Measurements from ENCODE around the gene WNT3.
"Not testable (repeated sequence)": the region's sequence is repeated elsewhere in the genome, so short reads cannot be mapped to it uniquely, and the experiment has no call there.

Gene WNT3

GRCh38 chr17:46813920-46814319 lies 4.6 kb downstream of the WNT3 start:
- DNase-seq (ENCODE audit: low spot score), result no peak

DNA sequence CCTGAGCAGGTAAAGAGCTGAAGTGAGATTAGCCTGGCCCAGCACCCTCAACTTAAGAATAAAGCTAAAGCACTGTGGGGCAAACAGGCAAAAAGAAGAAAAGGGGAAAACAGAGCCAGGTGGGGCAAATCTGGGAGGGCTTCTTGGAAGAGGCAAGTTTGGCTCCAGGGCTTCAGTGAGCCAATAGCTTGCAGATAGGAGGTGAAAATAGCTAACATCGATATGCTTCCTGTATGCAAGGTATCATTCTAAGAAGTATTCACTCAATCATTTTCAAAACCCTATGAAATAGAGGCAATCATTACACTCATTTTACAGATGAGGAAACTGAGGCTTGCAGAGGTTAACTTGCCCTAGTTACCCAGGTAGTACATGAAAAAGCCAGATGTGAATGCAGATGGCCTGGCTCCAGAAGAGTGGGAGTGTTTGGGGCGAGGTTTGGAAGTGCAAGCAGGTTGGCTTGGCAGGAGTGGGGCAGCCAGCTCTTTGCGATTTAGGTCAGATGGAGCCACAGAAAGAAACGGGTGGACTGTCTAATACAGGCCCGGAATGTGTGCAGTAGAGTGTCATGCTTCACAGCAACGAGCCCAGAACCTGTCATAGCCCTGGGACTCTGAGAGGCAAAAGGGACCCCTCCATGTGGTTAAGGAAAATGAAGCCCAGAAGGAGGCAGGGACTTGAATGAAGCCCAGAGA lies 5.7 kb downstream of the WNT3 start:
- no peak for DNase-seq (ENCODE audit: low spot score)

DNA sequence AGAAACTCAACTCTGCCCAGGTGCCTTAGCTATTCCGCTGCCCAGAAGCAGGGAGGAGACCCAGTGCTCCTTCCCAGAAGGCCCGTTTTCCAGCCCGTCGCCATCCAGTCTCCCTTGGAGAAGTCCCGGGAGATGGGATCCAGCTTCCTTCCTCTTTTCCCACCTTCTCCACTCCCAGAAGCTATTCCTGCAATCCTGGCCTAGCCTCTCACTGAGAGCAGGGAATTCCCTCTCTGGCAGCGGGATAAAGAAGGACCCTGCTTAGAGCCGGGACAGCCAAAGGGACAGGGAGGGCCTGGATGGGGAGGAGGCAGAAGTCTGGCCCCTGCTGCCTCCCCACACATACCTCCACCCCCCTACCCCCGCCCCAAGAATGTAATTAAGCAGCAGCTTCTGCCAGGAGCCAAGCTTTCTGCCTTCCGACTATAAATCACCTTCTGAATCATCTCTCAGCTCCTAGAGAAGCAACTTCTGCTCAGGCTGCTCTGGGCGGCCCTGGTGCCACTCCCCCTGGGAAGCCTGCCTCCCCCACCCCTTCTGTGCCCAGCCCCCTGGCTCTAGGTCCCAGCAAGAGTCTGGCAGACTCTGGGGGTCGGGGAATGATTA lies 6.4 kb downstream of the WNT3 start:
- DNase-seq (ENCODE audit: low spot score), result no peak

GRCh38 chr17:46810837-46811236 lies 7.7 kb downstream of the WNT3 start:
- DNase-seq (ENCODE audit: low spot score), result no peak

GRCh38 chr17:46809110-46809571 lies 9.4 kb downstream of the WNT3 start:
- no peak for DNase-seq (ENCODE audit: low spot score)

GRCh38 chr17:46805771-46806170 lies 12.7 kb downstream of the WNT3 start:
- DNase-seq (ENCODE audit: low spot score), result no peak

DNA sequence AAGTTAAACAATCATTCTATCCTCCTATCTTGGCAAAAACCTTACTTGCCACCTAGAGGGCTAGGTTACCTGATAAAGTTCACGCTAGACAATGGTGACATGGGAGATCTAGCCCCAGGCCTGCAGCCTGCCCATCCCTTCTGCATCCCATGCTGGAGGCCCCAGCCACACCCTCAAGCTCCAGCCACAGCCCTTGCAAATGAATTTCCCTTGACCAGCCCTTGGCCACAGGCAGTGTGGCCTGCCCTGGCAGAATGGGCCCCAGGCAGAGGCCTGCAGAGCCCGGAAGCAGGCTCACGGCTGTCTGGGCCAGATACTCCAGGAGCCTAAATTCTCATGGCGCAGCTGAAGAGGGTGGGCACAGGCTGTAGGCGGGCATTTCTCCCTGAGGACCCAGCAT lies 14.9 kb downstream of the WNT3 start:
- no peak for DNase-seq (ENCODE audit: low spot score)

- DNase-seq (ENCODE audit: low spot score), result no peak
Observed at GRCh38 chr17:46802800-46803199, 15.7 kb downstream of the WNT3 start.

- DNase-seq (ENCODE audit: low spot score), result no peak
Observed at GRCh38 chr17:46800573-46800972, 17.9 kb downstream of the WNT3 start.

GRCh38 chr17:46796956-46797530 lies 21.4 kb downstream of the WNT3 start:
- DNase-seq (ENCODE audit: low spot score), result no peak

DNA sequence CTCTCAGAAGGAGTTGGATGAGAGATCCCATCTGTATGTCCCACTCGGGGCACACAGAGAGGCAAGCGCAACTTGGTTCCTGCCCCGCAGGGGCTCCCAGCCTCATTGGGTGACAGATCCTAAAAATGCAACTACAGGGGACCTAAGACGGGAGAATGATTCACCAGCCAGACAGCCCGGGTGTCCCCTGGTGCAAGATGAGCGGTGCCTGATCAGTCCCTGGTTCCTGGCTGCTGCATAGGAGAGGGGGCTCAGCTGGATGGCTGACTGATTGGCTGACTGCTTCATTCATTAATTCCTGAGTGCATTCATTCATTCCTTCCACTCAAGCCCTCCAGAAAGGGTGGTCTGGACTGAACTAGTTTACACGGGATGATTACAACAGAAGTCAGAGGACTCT lies 22.0 kb downstream of the WNT3 start:
- no peak for DNase-seq (ENCODE audit: low spot score)

DNA sequence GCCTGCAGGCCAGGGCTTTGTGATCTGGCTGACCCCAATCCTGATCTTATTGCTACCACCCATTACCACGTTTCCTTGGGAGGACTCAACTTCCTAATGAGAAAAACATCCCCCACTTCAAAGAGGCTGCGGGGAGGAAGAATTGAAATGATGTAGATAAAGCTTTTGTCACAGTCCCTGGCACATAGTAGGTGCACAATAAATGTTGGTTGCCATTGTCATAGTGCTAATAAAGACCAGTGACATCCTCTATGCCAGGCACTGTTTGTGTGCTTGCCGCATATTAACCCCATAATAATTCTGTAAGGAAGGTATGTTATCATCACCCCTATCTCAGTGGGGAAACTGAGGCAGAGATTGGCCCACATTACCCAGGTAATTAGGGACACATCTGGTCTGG lies 22.4 kb downstream of the WNT3 start:
- DNase-seq (ENCODE audit: low spot score), result no peak

DNA sequence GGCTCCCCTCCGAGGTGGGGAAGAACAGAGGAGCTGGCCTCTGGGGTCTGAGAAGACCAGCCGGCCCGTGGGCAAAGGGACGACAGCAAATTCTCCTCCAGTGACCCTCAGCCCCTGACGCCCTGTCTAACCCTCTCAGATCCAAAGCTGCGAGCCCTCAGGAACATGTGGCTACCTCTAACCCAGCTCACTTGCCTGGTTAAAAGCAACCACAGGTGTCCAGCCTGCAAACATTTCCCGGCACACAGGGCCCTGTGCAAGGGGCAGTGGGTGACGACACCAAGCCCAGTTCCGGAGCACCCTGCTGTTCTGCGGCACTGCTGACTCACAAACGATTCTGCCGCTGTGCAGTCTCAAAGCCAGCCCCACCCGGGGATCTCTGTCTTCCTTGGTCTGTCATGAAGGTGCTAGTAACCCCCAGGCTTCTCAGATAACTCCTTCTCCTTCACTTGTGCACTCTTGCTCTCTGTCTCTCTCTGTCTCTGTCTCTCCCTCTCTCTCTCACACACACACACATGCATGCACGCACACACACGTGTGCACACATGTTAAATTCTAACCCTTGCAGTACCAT lies 23.0 kb downstream of the WNT3 start:
- DNase-seq (ENCODE audit: low spot score), result no peak

GRCh38 chr17:46794318-46794717 lies 24.2 kb downstream of the WNT3 start:
- DNase-seq (ENCODE audit: low spot score), result no peak

- DNase-seq (ENCODE audit: low spot score), result no peak
Observed at GRCh38 chr17:46793541-46793940, 25.0 kb downstream of the WNT3 start.

DNA sequence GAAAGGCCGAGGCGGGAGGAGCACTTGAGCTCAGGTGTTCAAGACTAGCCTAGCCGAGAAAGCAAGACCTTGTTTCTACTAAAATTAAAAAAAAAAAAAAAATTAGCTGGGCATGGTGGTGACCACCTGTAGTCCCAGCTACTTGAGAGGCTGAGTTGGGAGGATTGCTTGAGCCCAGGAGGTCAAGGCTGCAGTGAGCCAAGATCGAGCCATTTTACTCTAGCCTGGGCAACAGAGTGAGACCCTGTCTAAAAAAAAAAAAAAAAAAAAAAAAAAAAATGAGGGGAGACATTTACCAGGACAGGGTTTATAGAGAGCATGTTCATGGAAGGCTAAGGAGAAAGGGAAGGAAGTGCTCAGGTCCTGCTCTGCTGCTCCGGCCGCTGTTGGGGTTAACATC lies 25.5 kb downstream of the WNT3 start:
- not testable (repeated sequence) for DNase-seq (ENCODE audit: low spot score)

- DNase-seq (ENCODE audit: low spot score), result no peak
Observed at GRCh38 chr17:46792071-46792470, 26.4 kb downstream of the WNT3 start.

DNA sequence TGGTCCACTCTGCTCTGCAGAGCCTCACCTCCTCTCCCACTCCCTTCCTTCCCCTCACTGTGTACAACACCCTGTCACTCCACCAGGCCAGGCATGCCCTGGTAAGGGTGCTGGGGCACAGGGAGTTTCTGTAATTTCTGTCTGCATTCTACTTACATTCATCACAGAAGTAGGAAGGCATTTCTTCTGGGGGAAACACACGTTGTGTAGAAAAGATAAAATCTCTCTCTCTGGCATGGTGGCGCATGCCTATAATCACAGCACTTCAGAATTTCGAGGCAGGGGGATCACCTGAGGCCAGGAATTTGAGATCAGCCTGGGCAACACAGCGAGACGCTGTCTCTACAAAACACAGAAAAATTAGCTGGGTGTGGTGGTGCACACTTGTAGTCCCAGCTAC lies 27.0 kb downstream of the WNT3 start:
- no peak for DNase-seq (ENCODE audit: low spot score)

GRCh38 chr17:46790216-46790615 lies 28.3 kb downstream of the WNT3 start:
- no peak for DNase-seq (ENCODE audit: low spot score)

DNA sequence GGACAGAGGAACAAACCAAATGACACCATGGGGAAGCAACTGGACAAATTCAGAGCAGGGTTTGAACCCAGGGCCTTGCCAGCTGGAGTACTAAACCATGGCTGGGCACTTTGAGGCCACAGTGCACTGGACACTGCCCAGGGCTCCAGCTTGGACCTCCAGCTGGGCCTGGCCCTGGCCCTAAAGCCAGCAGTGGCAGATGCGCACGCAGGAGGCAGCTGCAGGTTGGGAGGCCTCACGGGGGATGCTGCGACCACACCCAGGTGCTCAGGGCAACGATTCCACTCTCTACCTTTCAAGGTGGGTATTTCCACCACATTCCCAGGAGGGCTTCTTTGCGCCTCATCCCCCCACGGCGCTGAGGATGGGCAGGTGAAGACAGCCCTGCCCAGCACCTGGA lies 28.9 kb downstream of the WNT3 start:
- no peak for DNase-seq (ENCODE audit: low spot score)

GRCh38 chr17:46788796-46789195 lies 29.7 kb downstream of the WNT3 start:
- DNase-seq (ENCODE audit: low spot score), result no peak

GRCh38 chr17:46788300-46788699 lies 30.2 kb downstream of the WNT3 start:
- no peak for DNase-seq (ENCODE audit: low spot score)

DNA sequence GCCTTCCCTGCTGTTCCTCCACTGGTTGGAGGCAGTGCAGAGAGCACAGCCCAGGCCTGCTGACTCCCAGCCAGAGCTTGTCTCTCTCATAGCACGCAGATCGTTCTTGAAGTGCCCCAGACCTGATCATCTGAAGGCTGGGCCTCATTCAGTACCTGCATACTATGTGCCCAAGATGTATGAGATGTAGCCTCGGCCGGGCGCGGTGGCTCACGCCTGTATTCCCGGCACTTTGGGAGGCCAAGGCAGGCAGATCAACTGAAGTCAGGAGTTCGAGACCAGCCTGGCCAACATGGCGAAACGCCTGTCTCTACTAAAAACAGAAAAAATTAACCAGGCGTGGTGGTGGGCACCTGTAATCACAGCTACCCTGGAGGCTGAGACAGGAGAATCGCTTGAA lies 31.0 kb downstream of the WNT3 start:
- no peak for DNase-seq (ENCODE audit: low spot score)
